HG03439 (cell line): ENCODE data around the gene BAIAP2.
"Not testable (repeated sequence)": the region's sequence is repeated elsewhere in the genome, so short reads cannot be mapped to it uniquely, and the experiment has no call there.

ENCODE experiments used
- ATAC-seq: cut with Tn5 transposase; IDR thresholded peaks from one replicate; pipeline ENCODE4 v1.9.1; 2021; ENCODE audit warnings: mild to moderate bottlenecking, moderate library complexity; ENCODE audit not compliant: unreplicated experiment

BAIAP2 gene

GRCh38 chr17:81021531-81022343 lies 13.2 kb upstream of the BAIAP2 start:
- no peak for ATAC-seq

- no peak for ATAC-seq
These were observed 12.6 kb upstream of the BAIAP2 start for GRCh38 chr17:81022344-81022676.

GRCh38 chr17:81025065-81025740 lies 9.7 kb upstream of the BAIAP2 start:
- no peak for ATAC-seq

GRCh38 chr17:81025741-81026129 lies 9.2 kb upstream of the BAIAP2 start:
- no peak for ATAC-seq

GRCh38 chr17:81026266-81027036 lies 8.5 kb upstream of the BAIAP2 start:
- no peak for ATAC-seq

GRCh38 chr17:81027038-81027437 lies 7.9 kb upstream of the BAIAP2 start:
- ATAC-seq: no peak

GRCh38 chr17:81027591-81028505 lies 7.1 kb upstream of the BAIAP2 start:
- ATAC-seq: no peak

- no peak for ATAC-seq
These were observed 6.5 kb upstream of the BAIAP2 start for GRCh38 chr17:81028506-81028858.

- no peak for ATAC-seq
These were observed 5.1 kb upstream of the BAIAP2 start for GRCh38 chr17:81029859-81030258.

- ATAC-seq: not testable (repeated sequence)
These were observed 4.6 kb upstream of the BAIAP2 start for GRCh38 chr17:81030312-81030711.

GRCh38 chr17:81030741-81031565 lies 4.0 kb upstream of the BAIAP2 start:
- no peak for ATAC-seq

- no peak for ATAC-seq
These were observed 3.1 kb upstream of the BAIAP2 start for GRCh38 chr17:81031566-81032550.

- ATAC-seq: no peak
These were observed 2.1 kb upstream of the BAIAP2 start for GRCh38 chr17:81032641-81033480.

GRCh38 chr17:81033535-81034167 lies 1.3 kb upstream of the BAIAP2 start:
- no peak for ATAC-seq

- ATAC-seq: no peak
These were observed 678 bp upstream of the BAIAP2 start for GRCh38 chr17:81034168-81034777.

GRCh38 chr17:81035521-81036196 lies 708 bp downstream of the BAIAP2 start:
- ATAC-seq: peak; percentile 2
